GM19455 (cell line): ENCODE measurements around the gene SIPA1L2.
"Not testable (repeated sequence)": the region's sequence is repeated elsewhere in the genome, so short reads cannot be mapped to it uniquely, and the experiment has no call there.

Source experiments
- ATAC-seq: cut with Tn5 transposase; IDR thresholded peaks from one replicate; pipeline ENCODE4 v1.9.1; 2021; ENCODE audit not compliant: unreplicated experiment

Gene SIPA1L2

DNA sequence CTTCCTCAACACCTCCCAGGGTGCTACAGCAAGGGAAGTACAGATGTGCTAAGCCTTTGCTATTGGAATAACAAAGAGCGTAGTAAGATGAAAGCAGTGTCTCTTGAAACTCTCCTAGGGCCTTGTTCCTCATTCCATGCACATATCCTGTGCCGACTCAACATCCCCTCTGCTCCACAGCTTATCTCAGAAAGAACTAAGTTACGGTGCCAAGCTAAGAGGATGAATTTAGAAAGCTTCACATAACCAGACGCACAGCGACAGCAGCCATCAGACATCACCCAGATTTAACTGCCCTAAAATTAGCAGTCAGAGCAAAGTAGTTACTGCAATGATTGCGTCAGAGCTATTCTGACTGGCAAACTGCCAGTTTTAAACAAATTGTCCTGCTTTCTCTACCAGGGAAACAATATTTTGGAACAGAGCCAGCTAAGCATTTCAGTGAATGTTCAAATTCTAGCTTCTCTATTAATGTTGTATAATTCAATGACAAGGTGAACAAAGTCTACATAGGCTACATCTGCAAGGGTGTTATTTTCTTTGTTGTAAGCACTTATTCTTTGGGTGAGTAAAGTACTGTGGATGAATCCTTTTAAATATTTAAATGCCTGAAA is 9.5 kb downstream of the SIPA1L2 start:
- ATAC-seq = no peak

DNA sequence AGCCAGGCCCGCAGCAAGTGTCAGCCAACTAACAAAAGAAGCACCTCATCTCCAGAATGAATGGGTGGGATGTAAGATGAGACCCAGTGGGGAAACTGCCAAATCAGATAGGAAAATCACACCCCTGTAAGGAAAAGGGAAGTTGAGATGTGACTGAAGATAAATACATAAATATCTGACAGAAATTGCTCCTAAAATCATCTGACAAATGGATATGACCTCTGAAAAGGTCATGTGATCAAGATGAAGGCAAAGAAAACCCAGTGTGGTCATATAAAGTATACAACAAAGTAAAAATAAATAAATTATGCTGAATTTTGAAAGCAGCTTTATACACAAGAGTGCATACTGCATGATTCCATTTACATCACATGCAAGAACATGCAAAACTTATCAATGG is 12.7 kb downstream of the SIPA1L2 start:
- ATAC-seq = no peak

DNA sequence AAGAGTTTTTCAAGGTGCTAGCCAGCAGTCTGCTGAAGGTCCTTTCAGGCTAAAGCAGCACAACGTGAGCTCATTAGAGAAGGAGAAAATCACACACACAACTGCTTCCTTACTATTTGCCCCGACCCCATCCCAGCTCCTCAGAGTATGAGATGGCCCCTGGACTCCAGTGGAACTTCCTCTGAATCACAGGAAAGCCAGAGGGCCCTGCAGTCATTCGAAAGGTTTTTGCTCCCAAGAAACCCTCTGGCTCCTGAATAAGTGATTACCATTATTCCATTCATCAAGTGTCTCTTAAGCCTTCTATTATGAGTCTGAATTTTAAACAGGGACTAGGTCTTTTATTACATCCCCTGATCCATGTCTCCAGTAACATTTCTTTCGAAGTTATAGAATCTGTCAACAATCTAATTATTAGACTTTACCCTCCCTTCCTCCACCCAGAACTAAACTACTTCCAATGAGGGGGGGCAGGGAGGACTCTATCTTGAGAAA is 14.6 kb downstream of the SIPA1L2 start:
- no peak for ATAC-seq

DNA sequence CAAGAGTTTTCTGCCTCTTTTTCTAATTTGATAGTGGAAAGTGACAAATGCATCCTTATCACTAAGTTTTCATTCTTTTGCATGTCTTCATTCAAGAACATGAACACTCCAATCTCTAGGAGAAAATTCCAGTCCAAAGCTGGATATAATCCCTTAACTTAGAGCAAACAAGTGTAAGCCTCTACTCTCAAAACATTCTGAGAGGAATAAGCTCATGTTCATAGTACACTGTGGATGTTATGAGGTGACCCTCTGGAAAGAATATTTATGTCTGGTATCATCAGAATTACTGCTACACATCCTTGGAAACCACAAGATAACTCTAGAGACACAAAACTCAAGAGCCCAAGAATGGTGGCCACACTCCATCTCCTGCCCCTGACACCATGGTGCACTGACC is 15.1 kb downstream of the SIPA1L2 start:
- ATAC-seq = no peak

DNA sequence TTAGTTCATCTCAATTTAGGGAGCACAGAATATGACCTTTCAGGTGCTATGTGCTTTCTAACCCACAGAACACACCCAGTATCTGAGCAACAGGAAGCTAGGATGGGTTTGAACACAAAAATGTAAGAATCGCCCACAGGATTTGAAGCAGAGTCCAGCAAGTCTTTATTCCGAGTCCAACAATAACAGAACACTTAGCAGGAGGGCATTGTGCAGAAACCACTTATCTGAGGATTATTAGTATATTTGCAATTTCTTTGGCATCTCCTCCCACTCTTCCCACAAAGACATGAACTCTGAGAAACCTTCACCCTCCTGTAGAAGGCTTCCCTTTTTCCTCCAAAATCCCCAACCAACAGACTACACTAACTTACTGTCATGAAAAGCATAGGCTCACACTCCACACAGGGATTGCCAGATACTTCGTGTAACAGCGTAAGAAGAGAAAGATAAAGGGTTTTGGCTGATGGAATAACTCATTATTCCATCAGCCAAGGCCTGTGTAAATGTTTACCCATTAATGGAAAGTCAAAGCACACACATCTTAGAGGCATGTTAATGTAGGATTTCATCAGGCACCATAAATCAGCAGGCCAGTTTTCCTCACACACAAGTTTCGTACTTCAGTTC is 16.1 kb downstream of the SIPA1L2 start:
- no peak for ATAC-seq

DNA sequence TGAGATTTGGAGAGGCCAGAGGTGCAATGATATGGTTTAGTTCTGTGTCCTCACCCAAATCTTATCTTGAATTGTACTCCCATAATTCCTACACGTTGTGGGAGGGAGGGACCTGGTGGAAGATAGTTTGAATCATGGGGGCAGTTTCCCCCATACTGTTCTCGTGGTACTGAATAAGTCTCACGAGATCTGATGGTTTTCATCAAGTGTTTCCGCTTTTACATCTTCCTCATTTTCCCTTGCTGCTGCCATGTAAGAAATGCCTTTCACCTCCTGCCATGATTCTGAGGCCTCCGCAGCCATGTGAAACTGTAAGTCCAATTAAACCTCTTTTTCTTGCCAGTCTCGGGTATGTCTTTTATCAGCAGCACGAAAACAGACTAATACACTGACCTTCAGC is 17.1 kb downstream of the SIPA1L2 start:
- not testable (repeated sequence) for ATAC-seq

DNA sequence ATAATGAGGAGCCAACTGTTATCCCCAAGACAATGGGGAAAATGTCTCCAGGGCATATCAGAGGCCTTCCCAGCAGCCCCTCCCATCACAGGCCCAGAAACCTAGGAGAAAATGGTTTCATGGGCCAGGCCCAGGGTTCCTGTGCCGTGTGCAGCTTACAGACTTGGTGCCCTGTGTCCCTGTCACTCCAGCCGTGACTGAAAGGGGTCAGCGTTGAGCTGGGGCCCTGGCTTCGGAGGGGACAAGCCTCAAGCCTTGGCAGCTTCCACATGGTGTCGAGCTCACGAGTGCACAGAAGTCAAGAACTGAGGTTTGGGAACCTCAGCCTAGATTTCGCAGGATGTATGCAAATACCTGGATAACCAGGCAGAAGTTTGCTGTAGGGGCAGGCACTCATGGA is 18.1 kb downstream of the SIPA1L2 start:
- ATAC-seq = no peak

DNA sequence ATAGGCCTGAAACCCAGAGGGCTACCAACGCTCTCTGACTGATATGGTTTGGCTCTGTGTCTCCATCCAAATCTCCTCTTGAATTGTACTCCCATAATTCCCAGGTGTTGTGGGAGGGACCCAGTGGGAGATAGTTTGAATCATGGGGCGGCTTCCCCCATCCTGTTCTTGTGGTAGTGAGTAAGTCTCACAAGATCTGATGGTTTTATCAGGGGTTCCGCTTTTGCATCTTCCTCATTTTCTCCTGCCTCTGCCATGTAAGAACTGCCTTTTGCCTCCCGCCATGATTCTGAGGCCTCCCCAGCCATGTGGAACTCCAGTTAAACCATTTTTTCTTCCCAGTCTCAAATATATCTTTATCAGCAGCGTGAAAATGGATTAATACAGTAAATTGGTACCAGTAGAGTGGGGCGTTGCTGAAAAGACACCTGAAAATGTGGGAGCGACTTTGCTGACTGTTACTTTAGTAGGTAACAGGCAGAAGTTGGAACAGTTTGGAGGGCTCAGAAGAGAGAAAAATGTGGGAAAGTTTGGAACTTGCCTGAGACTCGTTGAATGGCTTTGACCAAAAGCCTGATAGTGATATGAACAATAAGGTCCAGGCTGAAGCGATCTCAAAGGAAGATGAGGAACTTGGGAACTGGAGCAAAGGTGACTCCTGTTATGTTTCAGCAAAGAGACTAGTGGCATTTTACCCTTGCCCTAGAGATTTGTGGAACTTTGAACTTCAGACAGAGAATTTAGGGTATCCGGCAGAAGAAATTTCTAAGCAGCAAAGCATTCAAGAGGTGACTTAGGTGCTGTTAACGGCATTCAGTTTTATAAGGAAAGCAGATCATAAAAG is 18.8 kb downstream of the SIPA1L2 start:
- ATAC-seq = not testable (repeated sequence)

DNA sequence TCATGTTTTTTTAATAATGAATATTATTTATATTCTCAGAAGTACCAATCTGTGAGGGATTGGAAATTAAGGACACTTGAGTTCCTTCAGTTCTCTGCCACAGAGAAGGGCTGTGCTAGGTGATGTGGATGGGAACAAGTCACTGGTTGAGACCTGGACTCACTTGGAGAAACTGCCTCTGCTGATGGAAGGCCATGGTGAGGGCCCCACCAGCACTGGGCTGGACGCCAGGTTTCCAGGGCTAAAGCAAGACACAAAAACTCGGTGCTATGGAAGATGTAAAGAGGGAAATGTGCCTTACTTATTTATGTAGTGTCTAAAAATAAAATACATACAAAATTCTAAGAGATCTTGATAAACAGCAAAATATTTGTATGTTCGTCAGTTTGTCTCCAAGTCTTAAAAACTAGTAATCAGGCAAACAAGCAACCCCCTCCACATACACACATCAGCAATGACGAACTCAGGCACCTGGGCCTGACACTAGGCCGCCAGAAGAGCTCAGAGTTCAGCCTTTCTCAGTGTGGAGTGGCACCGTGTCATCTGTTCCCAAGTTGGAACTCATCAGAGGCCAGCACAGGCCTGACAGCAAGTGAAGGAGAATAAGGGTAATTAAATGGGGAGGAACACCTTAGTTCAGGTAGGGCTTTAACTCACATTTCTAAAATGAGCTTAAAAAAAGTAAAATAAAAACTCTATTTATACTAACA is 19.6 kb downstream of the SIPA1L2 start:
- ATAC-seq = no peak

DNA sequence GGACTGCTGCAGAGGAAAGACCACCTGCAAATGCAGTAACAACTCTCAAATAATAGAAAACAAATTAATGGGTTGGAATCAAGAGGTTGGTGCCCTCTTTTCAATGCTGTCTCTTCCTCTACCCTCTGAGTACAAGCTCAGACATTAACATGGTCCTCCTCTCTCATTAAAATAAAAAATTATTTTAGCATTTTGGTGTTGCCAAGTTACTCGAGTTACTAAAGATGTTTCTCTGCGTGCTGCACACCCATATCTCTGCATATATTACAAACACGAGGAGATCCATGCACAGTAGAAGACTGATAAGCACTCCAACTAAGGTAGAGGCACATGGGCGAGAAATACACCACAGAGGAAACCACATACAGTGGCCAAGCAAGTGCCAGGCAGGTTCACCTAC is 21.5 kb downstream of the SIPA1L2 start:
- no peak for ATAC-seq

DNA sequence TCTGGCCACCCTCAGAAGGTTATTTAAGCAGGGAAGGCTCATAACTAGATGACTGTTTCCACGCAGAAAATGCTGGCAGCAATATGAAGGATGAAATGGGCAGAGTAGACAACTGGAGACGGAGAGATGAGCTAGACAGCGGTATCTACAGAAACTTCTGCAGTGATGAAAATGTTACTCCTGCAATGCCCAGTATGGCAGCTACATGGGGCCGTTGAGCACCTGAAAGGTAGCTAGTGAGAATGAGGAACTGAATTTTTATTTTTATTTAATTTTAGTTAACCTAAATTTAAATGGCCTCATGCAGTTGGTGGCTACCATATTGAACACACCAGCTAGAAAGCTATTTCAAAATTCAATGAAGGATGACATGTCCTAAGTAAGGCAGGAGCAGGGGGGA is 27.3 kb downstream of the SIPA1L2 start:
- ATAC-seq = no peak

DNA sequence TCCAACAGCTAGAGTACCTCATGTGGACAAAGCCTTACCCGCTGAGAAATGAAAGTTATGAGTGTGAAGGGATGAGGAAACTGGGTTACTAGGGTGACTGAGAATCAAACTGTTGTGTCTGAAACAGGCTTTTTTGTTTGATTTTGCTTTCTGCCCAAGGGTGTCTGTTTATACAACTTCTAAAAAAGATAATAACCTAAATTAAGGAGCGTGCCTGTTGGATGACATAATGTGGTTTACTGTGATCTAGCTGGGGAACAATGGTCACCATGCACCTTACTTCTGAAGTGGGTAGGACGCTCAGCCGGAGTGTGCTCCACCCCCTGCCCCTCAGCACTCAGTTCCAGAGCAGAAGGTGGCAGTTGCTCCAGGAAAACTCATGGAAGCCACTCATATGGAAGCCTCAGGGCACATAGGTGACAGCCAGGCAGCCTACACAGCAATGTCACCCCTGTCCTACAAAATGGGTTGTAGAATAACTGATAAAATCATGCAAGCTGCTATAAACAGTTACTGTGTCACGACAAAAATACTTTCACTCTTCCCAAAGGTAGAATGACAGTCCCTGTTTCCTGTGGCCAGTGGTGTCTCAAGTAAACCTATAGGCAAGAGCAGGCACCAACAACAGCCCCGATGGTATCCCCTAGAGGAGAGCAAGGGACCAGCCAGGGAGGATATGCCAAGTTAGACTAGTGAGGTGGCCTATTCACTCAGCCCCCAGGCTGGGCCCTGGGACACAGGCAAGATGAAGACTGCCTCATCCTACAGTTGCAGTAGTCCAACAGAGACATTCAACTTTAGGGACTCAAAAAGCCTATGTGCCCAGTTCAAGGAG is 29.3 kb downstream of the SIPA1L2 start:
- no peak for ATAC-seq

DNA sequence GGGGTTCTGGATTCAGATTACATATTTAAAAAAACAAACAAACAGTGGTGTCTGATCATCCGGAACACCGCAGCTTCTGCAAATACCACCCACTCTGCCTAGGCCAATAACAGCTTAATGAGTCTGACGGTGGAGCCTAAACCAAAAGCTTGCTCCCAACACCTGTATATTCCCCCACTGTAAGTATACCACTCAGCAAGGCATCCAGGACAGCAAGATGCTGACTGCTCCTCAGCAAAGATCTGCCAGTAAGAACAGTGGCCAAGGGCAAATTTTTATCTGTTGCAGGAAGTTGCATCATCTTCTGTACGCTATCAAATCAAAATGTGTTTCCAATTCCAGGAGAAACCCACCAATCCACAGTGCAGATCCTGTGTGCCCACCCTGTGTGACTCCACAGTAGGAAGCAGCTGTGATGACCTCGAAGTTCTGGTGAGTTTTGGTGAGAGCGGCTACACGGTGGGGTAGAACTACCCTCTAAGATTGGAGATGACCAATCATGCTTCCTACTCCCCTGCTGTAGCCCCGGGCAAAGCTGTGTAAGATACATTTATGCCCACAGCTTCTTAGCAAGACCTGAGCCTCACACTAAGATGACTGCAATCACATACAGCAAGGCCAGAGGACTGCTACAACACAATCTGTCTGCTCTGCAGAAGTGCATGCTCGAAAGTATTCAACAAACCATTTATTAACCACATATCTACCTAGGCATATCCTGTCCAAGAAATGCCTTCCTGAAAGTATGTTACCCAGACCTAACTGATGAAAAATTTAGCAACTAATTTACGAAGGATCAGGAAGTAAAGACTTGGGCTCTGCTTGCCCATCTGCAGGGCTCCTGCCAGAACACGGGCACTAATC is 30.5 kb downstream of the SIPA1L2 start:
- ATAC-seq = no peak

DNA sequence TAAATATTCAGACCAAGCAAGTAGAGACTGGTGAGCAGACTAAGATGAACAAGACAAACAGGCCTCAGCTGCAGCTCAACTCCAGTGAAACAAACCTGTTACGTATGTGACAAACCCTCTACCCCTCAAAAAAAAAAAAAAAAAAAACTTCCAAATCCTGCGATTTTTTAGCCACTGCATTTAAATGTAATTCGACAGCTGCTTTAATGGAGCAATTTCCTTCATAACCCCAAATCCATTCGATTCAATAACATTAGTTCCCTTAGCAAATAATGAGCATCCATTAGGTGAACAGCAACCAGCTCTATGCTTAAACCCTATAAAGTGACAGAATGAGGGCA is 31.1 kb downstream of the SIPA1L2 start:
- no peak for ATAC-seq

DNA sequence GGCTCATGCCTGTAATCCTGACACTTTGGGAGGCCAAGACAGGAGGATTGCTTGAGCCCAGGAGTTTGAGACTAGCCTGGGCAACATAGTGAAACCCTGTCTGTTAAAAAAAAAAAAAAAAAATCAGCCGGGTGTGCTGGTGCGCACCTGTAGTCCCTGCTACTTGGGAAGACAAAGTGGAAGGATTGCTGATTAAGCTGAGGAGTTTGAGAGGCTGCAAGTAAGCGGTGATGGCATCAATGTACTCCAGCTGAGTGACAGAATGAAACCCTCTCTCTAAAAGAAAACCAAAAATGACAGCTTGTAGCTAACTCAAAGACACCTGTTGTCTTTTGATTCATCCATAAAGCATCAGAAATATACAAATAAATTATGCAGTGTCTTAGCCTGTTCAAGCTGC is 31.8 kb downstream of the SIPA1L2 start:
- ATAC-seq = no peak

DNA sequence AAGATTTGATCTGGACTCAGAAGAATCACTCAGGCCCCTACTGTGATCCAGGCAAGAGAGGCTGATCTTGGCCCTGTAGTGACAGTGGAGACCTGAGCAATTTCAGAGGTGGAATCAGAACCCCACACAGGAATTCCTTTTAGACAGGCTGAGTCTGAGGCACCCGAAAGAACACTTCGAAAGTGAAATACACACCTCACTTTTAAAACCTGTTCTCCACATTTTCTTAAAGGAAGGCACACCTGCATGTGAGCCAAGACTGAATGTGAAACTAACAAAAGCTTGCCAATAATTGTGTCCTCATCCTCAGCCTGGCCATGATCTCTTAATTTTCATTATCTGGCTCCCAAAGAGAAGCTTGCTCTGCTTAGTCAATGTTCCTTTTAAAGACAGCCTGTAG is 32.2 kb downstream of the SIPA1L2 start:
- ATAC-seq = no peak

DNA sequence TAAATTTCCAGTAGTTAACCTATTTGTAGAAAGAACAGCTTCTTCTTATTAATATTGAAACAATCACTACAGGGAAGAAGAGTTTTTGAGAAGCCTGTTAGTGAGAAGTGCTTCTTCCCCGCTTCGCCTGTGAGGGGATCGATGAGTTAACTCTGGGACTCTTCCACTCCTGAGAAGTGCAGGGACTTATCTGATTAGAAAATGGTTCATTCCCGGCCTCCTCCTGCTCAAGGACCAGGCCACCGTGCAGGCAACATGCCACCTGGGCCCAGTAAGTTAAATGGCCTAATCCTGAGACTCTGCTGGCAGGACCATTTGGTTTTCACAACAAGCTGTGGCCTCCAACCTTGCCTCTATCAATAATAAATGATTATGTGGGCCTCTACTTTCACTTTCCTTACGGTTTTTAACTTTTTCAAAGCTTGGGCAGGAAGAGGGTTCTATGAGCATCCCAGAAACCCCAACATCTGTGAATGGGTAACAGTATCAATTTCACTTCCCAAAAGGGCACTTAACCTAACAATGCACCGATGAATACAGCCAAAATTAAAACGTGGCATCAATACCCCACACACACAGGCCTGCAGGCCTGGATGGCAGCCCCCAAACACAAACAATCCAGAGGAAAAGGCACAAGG is 33.1 kb downstream of the SIPA1L2 start:
- no peak for ATAC-seq

DNA sequence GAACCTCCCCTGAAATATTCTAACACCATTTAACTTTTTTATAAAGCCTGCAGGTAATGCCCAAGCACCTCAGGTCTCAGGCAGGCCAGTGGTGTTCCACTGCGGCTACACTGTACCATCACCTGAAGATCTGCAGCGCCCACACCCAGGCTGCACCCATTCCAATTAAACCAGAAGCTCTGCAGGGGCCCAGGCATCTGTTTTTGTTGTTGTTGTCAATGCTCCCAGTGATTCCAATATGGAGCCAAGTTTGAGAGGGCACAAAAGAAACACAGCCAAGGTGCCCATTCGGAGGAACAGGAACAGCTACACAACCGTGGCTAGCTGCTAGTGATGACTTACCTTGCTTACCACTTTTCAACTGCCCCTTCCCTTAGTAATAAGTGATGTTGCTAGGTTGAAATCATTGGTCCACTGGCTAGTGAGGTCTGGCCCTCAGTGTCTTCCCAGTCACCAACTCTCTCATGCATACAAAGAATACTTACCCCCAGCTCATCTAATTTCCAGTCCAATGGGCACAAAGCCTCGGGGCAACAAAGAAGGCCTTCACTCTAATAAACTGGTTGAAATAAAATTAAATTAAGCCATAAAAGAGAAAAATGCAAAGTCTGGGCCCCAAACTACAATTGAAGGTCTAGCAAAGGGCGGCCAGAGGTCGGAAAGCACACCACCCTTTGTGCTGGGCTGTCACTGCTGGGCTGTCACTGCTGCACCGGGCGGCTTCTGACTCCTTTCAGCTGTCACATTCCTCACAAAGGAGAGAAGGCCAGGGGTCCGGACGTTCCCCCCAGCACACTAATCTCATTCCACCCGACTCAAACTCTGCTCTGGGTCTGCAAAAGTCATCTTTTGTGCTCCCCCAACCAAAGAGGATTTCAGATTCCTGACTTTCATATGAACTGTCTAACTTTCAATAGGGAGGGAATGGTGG is 34.9 kb downstream of the SIPA1L2 start:
- ATAC-seq = no peak
